GM12878 (cell line): ENCODE data around the gene MAP1S. TPM values are rescaled to one million over a fixed set of nuclear protein-coding genes. Genes with fewer than 3 reads are reported as not detected.

ENCODE experiments used
- ATAC-seq: fragments of 200-7000 bp; cut with Tn5 transposase; 3 replicates; pipeline ENCODE4 v1.9.1; 2020; ENCODE audit warnings: mild to moderate bottlenecking, moderate library complexity
- BruUV-seq: library from RNA; stranded (reverse); fragments of 400-500 nt; replicated peaks from 2 replicates; lab custom pipeline; 2021; lab: Mats Ljungman, UMichigan
- CTCF ChIA-PET: fragments of 300-600 bp; sonication (Branson Sonifier 250); formaldehyde crosslinking; extraction: SDS; loops from one replicate; lab custom pipeline; 2021; ENCODE audit warnings: inconsistent platforms; lab: Yijun Ruan, JAX
- POLR2A ChIA-PET: fragments of 350-600 bp; formaldehyde crosslinking; extraction: SDS; loops from one replicate; lab custom pipeline; 2021; ENCODE audit warnings: inconsistent platforms; lab: Charles Lee
- RAD21 ChIA-PET: fragments of 300-600 bp; sonication (Branson Sonifier 250); formaldehyde crosslinking; loops from one replicate; lab custom pipeline; 2023; ENCODE audit warnings: antibody characterized with exemption; ENCODE audit not compliant: unreplicated experiment; lab: Charles Lee
- SMC1A ChIA-PET: fragments of 300-600 bp; sonication (Branson Sonifier 250); formaldehyde crosslinking; loops from one replicate; lab custom pipeline; 2023; ENCODE audit not compliant: unreplicated experiment, uncharacterized antibody; lab: Charles Lee
- DNase-seq: peaks from one replicate; pipeline ENCODE4 v3.0.0-alpha.2; 2011; ENCODE audit warnings: low read depth, low spot score
- FAIRE-seq: peaks from 3 replicates; lab custom pipeline; 2011; peaks lifted over from hg19 to GRCh38; lab: Jason Lieb, UNC
- H2AFZ ChIP-seq: 2 replicates; pipeline ENCODE4 v1.6.0; 2011; ENCODE audit warnings: low read depth, low read length, control low read depth; ENCODE audit not compliant: control insufficient read depth
- H3K27ac ChIP-seq: 2 replicates; pipeline ENCODE4 v1.5.1; 2011; ENCODE audit warnings: control low read depth; ENCODE audit not compliant: control insufficient read depth, insufficient read depth
- H3K27me3 ChIP-seq, 2 experiments: replicated peaks in 1 of 2; 2 replicates each; pipeline versions ENCODE4 v1.6.0 to v1.6.1; 2011; ENCODE audit warnings: low read length in 1 of 2; ENCODE audit not compliant: control insufficient read depth in 2 of 2, insufficient read depth in 2 of 2
- H3K36me3 ChIP-seq, 2 experiments: 2 replicates each; pipeline ENCODE4 v1.5.1; 2011; ENCODE audit warnings: low read length in 1 of 2; ENCODE audit not compliant: control insufficient read depth in 2 of 2, insufficient read depth in 2 of 2
- H3K4me1 ChIP-seq: 2 replicates; pipeline ENCODE4 v1.6.1; 2011; ENCODE audit warnings: mild to moderate bottlenecking, low read length, moderate library complexity, mixed read lengths; ENCODE audit not compliant: control insufficient read depth, insufficient read depth
- H3K4me2 ChIP-seq: 2 replicates; pipeline ENCODE4 v1.6.0; 2011; ENCODE audit warnings: control low read depth; ENCODE audit not compliant: control insufficient read depth, insufficient read depth
- H3K4me3 ChIP-seq: fragments of 200-600 bp; sonication (generic); 2 replicates; pipeline ENCODE4 v1.5.1; 2016
- H3K79me2 ChIP-seq: 2 replicates; pipeline ENCODE4 v1.6.0; 2011; ENCODE audit warnings: low read length; ENCODE audit not compliant: control insufficient read depth, insufficient read depth
- H3K9ac ChIP-seq: 2 replicates; pipeline ENCODE4 v1.8.0; 2011; ENCODE audit warnings: low read length, control low read depth, mixed read lengths; ENCODE audit not compliant: control insufficient read depth, insufficient read depth
- H3K9me3 ChIP-seq: replicated peaks from 3 replicates; pipeline ENCODE4 v1.5.1; 2011; ENCODE audit warnings: mild to moderate bottlenecking, low read length; ENCODE audit not compliant: control insufficient read depth, insufficient read depth
- H4K20me1 ChIP-seq: 2 replicates; pipeline ENCODE4 v1.6.0; 2011; ENCODE audit not compliant: control insufficient read depth, insufficient read depth
- BMI1 ChIP-seq: fragments of 450-650 bp; IDR thresholded peaks from 2 replicates; pipeline ENCODE4 v1.6.1; 2016; ENCODE audit warnings: mild to moderate bottlenecking, moderate library complexity, borderline replicate concordance
- FOXK2 ChIP-seq: fragments of 450-650 bp; IDR thresholded peaks from 2 replicates; pipeline ENCODE4 v1.6.1; 2017; ENCODE audit warnings: mild to moderate bottlenecking, moderate library complexity
- IKZF1 ChIP-seq: fragments of 450-650 bp; conservative IDR thresholded peaks from 2 replicates; pipeline ENCODE4 v1.6.1; 2017; ENCODE audit warnings: antibody characterized with exemption, mild to moderate bottlenecking
- KDM1A ChIP-seq: fragments of 200-600 bp; sonication (generic); IDR thresholded peaks from 2 replicates; pipeline ENCODE4 v1.6.1; 2016; ENCODE audit warnings: borderline replicate concordance
- NFYB ChIP-seq: IDR thresholded peaks from 2 replicates; pipeline ENCODE4 v1.6.1; 2011; ENCODE audit warnings: low read depth, mild to moderate bottlenecking, low read length, improper control_type of control experiment, moderate library complexity; ENCODE audit not compliant: insufficient read depth
- RELA ChIP-seq: fragments of 450-650 bp; IDR thresholded peaks from 2 replicates; pipeline ENCODE4 v1.8.0; 2014; ENCODE audit warnings: borderline replicate concordance; ENCODE audit not compliant: partially characterized antibody
- WGBS: methylation state at CpG from one replicate; pipeline ENCODE4 v1.1.6; 2016; ENCODE audit warnings: low lambda C conversion rate; ENCODE audit not compliant: insufficient replicate concordance, insufficient coverage; ENCODE audit errors: missing lambda C conversion rate; 5-methylcytosine and 5-hydroxymethylcytosine counted together
- in situ Hi-C: fragments of 300-500 bp; cut with MboI; formaldehyde crosslinking; loops from 9 replicates; pipeline ENCODE4 v1.14.3; 2018; ENCODE audit warnings: mixed read lengths
- intact Hi-C: fragments of 100-400 bp; cut with micrococcal nuclease; formaldehyde crosslinking; loops from one replicate; pipeline ENCODE4 v1.14.2; 2022; ENCODE audit not compliant: unreplicated experiment
- polyA plus RNA-seq, 11 experiments: library from polyadenylated mRNA; depleted of rRNA in 4 of 11; unstranded in 6 of 11; stranded (reverse) in 5 of 11; fragments of >200 nt; fragmentation: Nextera tagmentation in 4 of 11; fragmentation: Illumina TruSeq in 1 of 11; extraction: Ambion mirVana in 4 of 11; extraction: Trizol in 1 of 11; gene quantifications; 1 replicate in 1 of 11; 2 replicates in 10 of 11; pipeline versions ENCODE4 v1.2.1 to v1.2.3, GENCODE V29; 2011 to 2016; ENCODE audit warnings: inconsistent platforms in 2 of 11, missing spikeins in 2 of 11, low read depth in 1 of 11
- total RNA-seq, 4 experiments: library from RNA; depleted of rRNA in 3 of 4; stranded (reverse); fragments of >200 nt in 3 of 4; fragmentation: Illumina TruSeq in 1 of 4; extraction: Trizol in 1 of 4; gene quantifications; 2 replicates each; pipeline versions ENCODE4 v1.2.1 to v1.2.3, GENCODE V29; 2013 to 2021
- TF ChIP-seq, protein P1 (sequence below): IDR thresholded peaks from 2 replicates; pipeline ENCODE4 v1.6.1; 2011; ENCODE audit warnings: low read depth, mild to moderate bottlenecking, low read length, moderate library complexity, borderline replicate concordance; ENCODE audit errors: extremely low read depth

Gene MAP1S
- total and polyA plus RNA-seq, 10 of the 15 experiments (the other 5 are each of a cell fraction or from before 2014, with no cell fraction given): 2.1 to 63.9 (median 15.0) TPM

DNA sequence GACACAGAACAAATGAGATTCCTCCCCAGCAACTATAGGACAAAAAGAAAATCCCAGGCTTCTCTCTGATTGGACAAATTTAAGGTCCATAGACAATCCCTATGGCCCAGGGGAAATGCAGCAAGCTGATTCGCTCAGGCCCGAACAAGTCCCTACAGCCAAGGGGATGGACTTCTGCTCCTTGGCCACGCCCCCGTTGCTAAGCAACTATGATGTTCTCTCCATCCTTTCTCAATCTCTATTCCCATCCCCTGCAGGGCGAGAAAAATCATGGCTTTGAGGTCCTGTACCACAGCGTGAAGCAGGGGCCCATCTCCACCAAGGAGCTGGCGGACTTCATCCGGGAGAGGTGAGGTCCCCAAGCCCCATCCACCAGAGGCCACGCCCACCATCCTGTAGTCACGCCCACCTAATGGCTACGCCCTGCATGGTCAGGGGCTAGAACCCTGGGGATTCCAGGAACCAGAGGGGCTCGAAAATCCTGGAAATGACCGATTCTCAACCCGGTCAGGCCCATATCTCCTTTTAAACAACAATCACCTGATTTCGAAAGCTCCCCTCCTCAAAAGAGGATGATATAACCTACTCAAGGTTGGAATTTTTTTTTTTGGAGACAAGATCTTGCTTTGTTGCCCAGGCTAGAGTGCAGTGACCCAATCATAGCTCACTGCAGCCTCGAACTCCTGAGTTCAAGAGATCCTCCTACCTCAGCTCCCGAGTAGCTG is 43.4 kb downstream of the MAP1S start:
- in situ Hi-C loops: no loop called here
- RAD21 ChIA-PET: interaction anchor here (0.8 to 1.3 kb wide), 3 partner anchors 8 to 44 kb away, joined by 3 to 5 read pairs (median 3); partner anchors contain the start of gene MAP1S

More for the DNA sequence above, 43.4 kb downstream of the MAP1S start:
- FAIRE-seq (no peak), ATAC-seq (peak; percentile 73), DNase-seq (no peak)
- WGBS: 91% methylated on average over 17 of the region's 17 CpGs
- H2AFZ ChIP-seq: no peak overlapping the region
- peaks cover 6 to 16% of the 10 kb centered on the region in 2 experiments for H3K36me3 ChIP-seq
- intact Hi-C loops: no loop called here
- ChIA-PET SMC1A (interaction anchor here (0.9 kb wide), 1 partner anchor 44 kb away, joined by 4 read pairs; no protein-coding TSS in a partner anchor), POLR2A (interaction anchor here (1.0 to 1.2 kb wide), 3 partner anchors 8 to 44 kb away, joined by 3 to 4 read pairs (median 3); no protein-coding TSS in a partner anchor), CTCF (interaction anchor here (8.0 kb wide), 1 partner anchor 59 kb away, joined by 108 read pairs; no protein-coding TSS in a partner anchor)
- H3K79me2 ChIP-seq: no peaks in the 10 kb centered on the region; the same call in 1 of the 2 replicates
- H3K27ac ChIP-seq: no peak overlapping the region
- 0 out of 2 replicates have a peak, but pooled peaks have one; percentile 36 for TF ChIP-seq KDM1A
- TF ChIP-seq NFYB: peak; percentile 58
- TF ChIP-seq IKZF1: no peak
- no peak for TF ChIP-seq FOXK2
- TF ChIP-seq, protein P1, sequence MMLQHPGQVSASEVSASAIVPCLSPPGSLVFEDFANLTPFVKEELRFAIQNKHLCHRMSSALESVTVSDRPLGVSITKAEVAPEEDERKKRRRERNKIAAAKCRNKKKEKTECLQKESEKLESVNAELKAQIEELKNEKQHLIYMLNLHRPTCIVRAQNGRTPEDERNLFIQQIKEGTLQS: no peak
- TF ChIP-seq RELA: no peak
- peak; percentile 69 for TF ChIP-seq BMI1
- H3K4me1 ChIP-seq: peaks cover 15% of the 10 kb centered on the region; the same call in 1 of the 2 replicates
- H3K9ac ChIP-seq: no peak overlapping the region
- H3K4me2 ChIP-seq: no peak overlapping the region
- H3K9me3 ChIP-seq: no peaks in the 10 kb centered on the region; the same call in 2 of the 3 replicates
- BruUV-seq: no TSS peak
- H4K20me1 ChIP-seq: no peaks in the 10 kb centered on the region
- H3K4me3 ChIP-seq: no peak overlapping the region
- no peaks in the 10 kb centered on the region for H3K27me3 ChIP-seq
